GM21576 (cell line): ENCODE data around the gene ENO4.

ENCODE experiments used
- ATAC-seq: cut with Tn5 transposase; IDR thresholded peaks from one replicate; pipeline ENCODE4 v1.9.1; 2021; ENCODE audit warnings: mild to moderate bottlenecking, moderate library complexity; ENCODE audit not compliant: unreplicated experiment

The ENO4 gene

GRCh38 chr10:116828116-116828515 lies 21.2 kb upstream of the ENO4 start:
- ATAC-seq: no peak

- no peak for ATAC-seq
Observed at GRCh38 chr10:116829711-116830110, 19.6 kb upstream of the ENO4 start.

- no peak for ATAC-seq
Observed at GRCh38 chr10:116831086-116831485, 18.2 kb upstream of the ENO4 start.

GRCh38 chr10:116831790-116832189 lies 17.5 kb upstream of the ENO4 start:
- no peak for ATAC-seq

- no peak for ATAC-seq
Observed at GRCh38 chr10:116833986-116834985, 15.0 kb upstream of the ENO4 start.

GRCh38 chr10:116835658-116836057 lies 13.6 kb upstream of the ENO4 start:
- no peak for ATAC-seq

- no peak for ATAC-seq
Observed at GRCh38 chr10:116836083-116836482, 13.2 kb upstream of the ENO4 start.

- ATAC-seq: no peak
Observed at GRCh38 chr10:116836902-116837523, 12.3 kb upstream of the ENO4 start.

- ATAC-seq: peak; percentile 74
Observed at GRCh38 chr10:116838143-116838725, 11.1 kb upstream of the ENO4 start.

- no peak for ATAC-seq
Observed at GRCh38 chr10:116840389-116841075, 8.8 kb upstream of the ENO4 start.

- no peak for ATAC-seq
Observed at GRCh38 chr10:116845823-116846222, 3.5 kb upstream of the ENO4 start.

GRCh38 chr10:116848032-116848943 lies 1.0 kb upstream of the ENO4 start:
- ATAC-seq: peak; percentile 71

GRCh38 chr10:116848944-116849247 lies 403 bp upstream of the ENO4 start:
- no peak for ATAC-seq

GRCh38 chr10:116850058-116850611 lies 836 bp downstream of the ENO4 start:
- no peak for ATAC-seq

GRCh38 chr10:116852246-116852645 lies 2.9 kb downstream of the ENO4 start:
- no peak for ATAC-seq

- ATAC-seq: no peak
Observed at GRCh38 chr10:116853287-116853686, 4.0 kb downstream of the ENO4 start.

GRCh38 chr10:116853701-116854100 lies 4.4 kb downstream of the ENO4 start:
- ATAC-seq: no peak

- ATAC-seq: no peak
Observed at GRCh38 chr10:116857156-116857555, 7.9 kb downstream of the ENO4 start.

GRCh38 chr10:116861796-116862195 lies 12.5 kb downstream of the ENO4 start:
- ATAC-seq: no peak

- ATAC-seq: no peak
Observed at GRCh38 chr10:116864436-116864835, 15.1 kb downstream of the ENO4 start.
